OCI-LY3 (cell line): ENCODE data around the gene USP20.

Experiments used
- H2AFZ ChIP-seq: fragments of 200-600, 300-600 bp; shearing (Covaris generic); 2 replicates; pipeline ENCODE4 v1.6.0; 2014; ENCODE audit warnings: antibody characterized with exemption, low read depth, low read length
- H3K27ac ChIP-seq: fragments of 200-600, 300-600 bp; sonication (generic); 2 replicates; pipeline ENCODE4 v1.5.1; 2014; ENCODE audit warnings: mild to moderate bottlenecking, low read length, moderate library complexity, mixed read lengths
- H3K27me3 ChIP-seq: fragments of 200-600, 300-600 bp; sonication (generic); 2 replicates; pipeline ENCODE4 v1.6.1; 2014; ENCODE audit warnings: low read depth, low read length, mixed read lengths
- H3K36me3 ChIP-seq: fragments of 200-600, 300-600 bp; sonication (generic); replicated peaks from 2 replicates; pipeline ENCODE3; 2014; ENCODE audit warnings: low read depth, low read length, mixed read lengths
- H3K4me1 ChIP-seq: fragments of 300-600, 200-600 bp; sonication (generic); 2 replicates; pipeline ENCODE4 v1.6.1; 2014; ENCODE audit warnings: low read length, mixed read lengths
- H3K4me2 ChIP-seq: fragments of 200-600, 300-600 bp; sonication (generic); 2 replicates; pipeline ENCODE4 v1.6.1; 2014; ENCODE audit warnings: low read length, mixed read lengths
- H3K4me3 ChIP-seq: fragments of 300-600, 200-600 bp; sonication (generic); 2 replicates; pipeline ENCODE4 v1.5.1; 2014; ENCODE audit warnings: antibody characterized with exemption, mild to moderate bottlenecking, low read length, moderate library complexity
- H3K79me2 ChIP-seq: fragments of 300-600, 200-600 bp; shearing (Covaris generic); 2 replicates; pipeline ENCODE4 v1.6.1; 2014; ENCODE audit warnings: mild to moderate bottlenecking, low read length, mixed read lengths
- H3K9ac ChIP-seq: fragments of 300-600, 200-600 bp; shearing (Covaris generic); 2 replicates; pipeline ENCODE4 v1.6.0; 2014; ENCODE audit warnings: mild to moderate bottlenecking, low read length, moderate library complexity
- H3K9me3 ChIP-seq: fragments of 200-600, 300-600 bp; shearing (Covaris generic); 2 replicates; pipeline ENCODE4 v1.6.1; 2014; ENCODE audit warnings: low read length, mixed read lengths; ENCODE audit not compliant: insufficient read depth
- H4K20me1 ChIP-seq: fragments of 200-600, 300-600 bp; sonication (generic); 2 replicates; pipeline ENCODE4 v1.6.1; 2016; ENCODE audit warnings: low read length, mixed read lengths; ENCODE audit not compliant: insufficient read depth
- CTCF ChIP-seq: fragments of 200-600, 300-600 bp; sonication (generic); IDR thresholded peaks from 2 replicates; pipeline ENCODE4 v1.5.1; 2014; ENCODE audit warnings: antibody characterized with exemption, low read length, low read depth
- EZH2phosphoT487 ChIP-seq: fragments of 200-600 bp; shearing (Covaris generic); IDR thresholded peaks from 2 replicates; pipeline ENCODE4 v1.6.1; 2018; ENCODE audit warnings: antibody characterized with exemption, mixed run types, low read depth

The USP20 gene

DNA sequence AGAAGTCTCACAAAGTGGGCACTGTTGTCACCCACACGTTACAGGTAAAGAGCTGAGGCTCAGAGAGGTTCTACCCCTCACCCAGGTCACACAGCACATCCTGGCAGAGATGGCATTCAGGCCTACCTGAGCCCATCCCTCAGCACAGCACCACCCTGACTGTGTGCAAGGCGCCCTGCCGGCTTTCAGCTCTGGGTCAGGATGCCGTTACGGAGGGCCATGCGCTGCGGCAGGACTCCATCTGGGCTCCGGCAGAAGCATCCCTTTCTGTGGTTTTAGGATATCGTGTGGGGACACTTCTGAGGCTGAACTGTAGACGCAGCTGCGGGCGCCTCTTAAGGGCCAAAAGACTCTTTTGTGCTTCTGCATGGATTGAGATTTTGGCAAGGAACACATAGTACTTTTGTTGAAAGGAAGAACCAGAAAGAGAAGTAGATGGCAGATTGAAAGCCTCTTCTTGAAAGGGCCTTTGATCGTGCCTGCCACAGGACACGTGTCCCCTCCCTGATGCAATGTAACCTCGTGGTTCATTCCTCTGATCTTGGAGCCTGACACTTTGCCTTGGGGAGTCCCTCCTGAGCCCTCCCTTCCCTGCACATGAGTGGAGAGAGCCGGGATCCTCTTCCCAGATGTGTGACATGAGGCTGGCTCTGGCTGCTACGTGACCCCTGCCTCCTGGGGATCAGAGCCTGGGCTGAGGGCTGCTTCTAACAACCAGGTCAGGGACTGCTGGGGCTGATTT is 31.3 kb downstream of the USP20 start:
- Histone ChIP-seq H3K4me2 (no peak overlapping the region), H3K9ac (no peak overlapping the region)

DNA sequence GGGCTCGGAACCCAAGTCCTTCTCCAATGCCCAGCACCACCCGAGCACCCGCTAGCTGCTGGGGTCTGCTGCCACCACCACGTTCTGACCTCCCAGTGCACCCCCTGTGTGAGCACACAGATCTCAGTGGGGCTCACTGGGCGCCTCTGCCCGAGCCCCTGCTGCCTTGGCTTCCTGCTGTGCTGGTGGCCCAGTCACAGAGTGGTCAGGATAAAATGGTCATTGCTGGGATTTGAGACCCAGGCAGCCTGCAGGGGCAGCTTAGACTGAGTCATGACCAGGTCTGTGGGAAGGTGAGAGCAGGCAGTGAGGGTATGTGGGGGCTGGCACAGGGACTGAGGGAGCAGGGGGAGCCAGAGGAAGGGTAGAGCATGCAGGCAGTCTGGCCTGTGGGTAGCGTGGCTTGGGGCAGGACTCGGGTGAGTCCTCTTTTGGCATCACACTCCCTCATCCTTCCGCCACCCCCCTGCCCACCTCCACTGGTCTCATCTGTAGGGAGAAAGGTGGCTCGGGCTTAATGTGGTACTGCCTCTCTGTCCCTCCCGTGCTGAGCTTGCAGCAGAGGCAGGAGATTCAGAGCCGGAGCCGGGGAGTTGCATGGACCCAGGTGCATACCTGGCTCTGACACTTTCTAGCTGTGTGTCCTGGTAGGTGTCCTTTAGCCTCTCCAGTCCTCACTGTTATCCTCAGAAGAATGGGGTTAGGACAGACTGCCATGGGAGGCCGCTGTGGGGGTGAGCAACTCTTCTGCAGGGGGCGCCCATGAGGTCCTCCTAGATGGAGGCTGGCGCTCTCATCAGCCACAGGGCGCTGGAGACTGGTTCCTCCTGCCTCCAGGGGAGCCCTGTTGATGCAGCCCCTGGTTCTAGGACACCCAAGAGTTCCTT is 32.1 kb downstream of the USP20 start:
- H3K4me1 ChIP-seq, result no peaks in the 10 kb centered on the region
- H3K79me2 ChIP-seq, result no peaks in the 10 kb centered on the region
- no peaks in the 10 kb centered on the region for H3K36me3 ChIP-seq
- no peak overlapping the region for H3K4me2 ChIP-seq
- H3K9ac ChIP-seq, result no peak overlapping the region
- no peak overlapping the region for H3K27ac ChIP-seq
- no peaks in the 10 kb centered on the region for H3K27me3 ChIP-seq
- no peaks in the 10 kb centered on the region for H3K9me3 ChIP-seq
- no peaks in the 10 kb centered on the region for H4K20me1 ChIP-seq
- H3K4me3 ChIP-seq, result no peak overlapping the region
- H2AFZ ChIP-seq, result no peak overlapping the region
- TF ChIP-seq EZH2phosphoT487 (no peak), CTCF (no peak)

More for the DNA sequence above, 31.3 kb downstream of the USP20 start:
- Histone ChIP-seq H3K27me3 (no peaks in the 10 kb centered on the region), H3K4me1 (no peaks in the 10 kb centered on the region), H4K20me1 (no peaks in the 10 kb centered on the region), H3K79me2 (no peaks in the 10 kb centered on the region), H3K27ac (no peak overlapping the region), H2AFZ (no peak overlapping the region), H3K4me3 (no peak overlapping the region), H3K9me3 (no peaks in the 10 kb centered on the region), H3K36me3 (peaks cover 3% of the 10 kb centered on the region)
- TF ChIP-seq CTCF, result no peak
- no peak for TF ChIP-seq EZH2phosphoT487

- Histone ChIP-seq H2AFZ (no peak overlapping the region), H3K79me2 (no peaks in the 10 kb centered on the region), H4K20me1 (no peaks in the 10 kb centered on the region), H3K27me3 (no peaks in the 10 kb centered on the region), H3K27ac (no peak overlapping the region), H3K9ac (no peak overlapping the region), H3K4me2 (no peak overlapping the region), H3K9me3 (no peaks in the 10 kb centered on the region), H3K36me3 (no peaks in the 10 kb centered on the region), H3K4me3 (no peak overlapping the region), H3K4me1 (no peaks in the 10 kb centered on the region)
- TF ChIP-seq EZH2phosphoT487 (no peak), CTCF (no peak)
Measured at GRCh38 chr9:129868023-129868871, 33.0 kb downstream of the USP20 start.
